HepG2 (cell line): Measurements from ENCODE around the gene PP2D1. TPM values are rescaled to one million over a fixed set of nuclear protein-coding genes. Genes with fewer than 3 reads are reported as not detected.

ENCODE experiments used
- CBX5 ChIP-seq: sonication (generic); formaldehyde crosslinking; IDR thresholded peaks from 2 replicates; pipeline ENCODE4 v1.4.0; 2020; ENCODE audit warnings: missing genetic modification reagents, borderline replicate concordance
- CCDC6 ChIP-seq: sonication (generic); formaldehyde crosslinking; IDR thresholded peaks from 2 replicates; pipeline ENCODE4 v1.8.1; 2022; ENCODE audit warnings: mild to moderate bottlenecking, missing genetic modification reagents, moderate library complexity
- GLI4 ChIP-seq: sonication (generic); formaldehyde crosslinking; IDR thresholded peaks from 2 replicates; pipeline ENCODE4 v1.5.1; 2020; ENCODE audit warnings: missing genetic modification reagents, mild to moderate bottlenecking, moderate library complexity, borderline replicate concordance
- MAZ ChIP-seq, 2 experiments: sonication (generic) in 1 of 2; formaldehyde crosslinking in 1 of 2; IDR thresholded peaks; 2 replicates each; pipeline versions ENCODE4 v1.5.0 to v1.6.1; 2012 to 2020; ENCODE audit warnings: low read depth in 2 of 2, mild to moderate bottlenecking in 2 of 2, borderline replicate concordance in 1 of 2, improper control_type of control experiment in 1 of 2, low read length in 1 of 2, missing genetic modification reagents in 1 of 2, moderate library complexity in 1 of 2
- SMAD9 ChIP-seq: sonication (generic); formaldehyde crosslinking; IDR thresholded peaks from 2 replicates; pipeline ENCODE4 v1.5.1; 2020; ENCODE audit warnings: mild to moderate bottlenecking, missing genetic modification reagents
- SP4 ChIP-seq: sonication (generic); formaldehyde crosslinking; IDR thresholded peaks from 2 replicates; pipeline ENCODE4 v1.8.1; 2023; ENCODE audit warnings: mild to moderate bottlenecking, missing genetic modification reagents
- TP53 ChIP-seq: sonication (generic); formaldehyde crosslinking; conservative IDR thresholded peaks from 2 replicates; pipeline ENCODE4 v1.4.0; 2020; ENCODE audit warnings: missing genetic modification reagents
- ZFX ChIP-seq: sonication (generic); formaldehyde crosslinking; IDR thresholded peaks from 2 replicates; pipeline ENCODE4 v1.4.0; 2020; ENCODE audit warnings: mild to moderate bottlenecking, low read depth, missing genetic modification reagents, moderate library complexity
- ZNF180 ChIP-seq: sonication (generic); formaldehyde crosslinking; IDR thresholded peaks from 2 replicates; pipeline ENCODE4 v1.4.0; 2020; ENCODE audit warnings: low read depth, missing genetic modification reagents, borderline replicate concordance
- ZNF572 ChIP-seq: sonication (generic); formaldehyde crosslinking; IDR thresholded peaks from 2 replicates; pipeline ENCODE4 v1.5.1; 2020; ENCODE audit warnings: mild to moderate bottlenecking, missing genetic modification reagents
- ZNF644 ChIP-seq: IDR thresholded peaks from 2 replicates; pipeline ENCODE4 v1.6.1; 2016; ENCODE audit warnings: low read depth
- ZNF652 ChIP-seq: IDR thresholded peaks from 2 replicates; pipeline ENCODE4 v1.6.1; 2016; ENCODE audit warnings: low read depth, borderline replicate concordance
- ZNF660 ChIP-seq: sonication (generic); formaldehyde crosslinking; IDR thresholded peaks from 2 replicates; pipeline ENCODE4 v1.5.1; 2020; ENCODE audit warnings: mild to moderate bottlenecking, low read depth, missing genetic modification reagents, borderline replicate concordance
- polyA plus RNA-seq, 8 experiments: library from polyadenylated mRNA; depleted of rRNA in 3 of 8; stranded (reverse) in 7 of 8; unstranded in 1 of 8; fragments of >200 nt; fragmentation: Illumina TruSeq in 4 of 8; extraction: Trizol in 4 of 8; gene quantifications; 2 replicates each; pipeline versions ENCODE4 v1.2.1 to v1.2.3, GENCODE V29; 2011 to 2016; ENCODE audit warnings: low read depth in 4 of 8, missing spikeins in 1 of 8, mixed read lengths in 1 of 8; ENCODE audit not compliant: insufficient read depth in 1 of 8
- total RNA-seq, 5 experiments: library from RNA; depleted of rRNA; stranded (reverse); fragments of >200 nt; fragmentation: Illumina TruSeq; extraction: Trizol; gene quantifications; 2 replicates each; pipeline ENCODE4 v1.2.3, GENCODE V29; 2016; ENCODE audit warnings: low read depth in 1 of 5
- TF ChIP-seq, protein P1 (sequence below), 2 experiments: fragments of 450-650 bp in 1 of 2; sonication (generic) in 1 of 2; formaldehyde crosslinking in 1 of 2; IDR thresholded peaks; 2 replicates each; pipeline versions ENCODE4 v1.6.1 to v1.8.0; 2016 to 2022; ENCODE audit warnings: antibody characterized with exemption in 1 of 2, mild to moderate bottlenecking in 1 of 2, missing genetic modification reagents in 1 of 2
- TF ChIP-seq, protein P2 (sequence below): sonication (generic); formaldehyde crosslinking; IDR thresholded peaks from 2 replicates; pipeline ENCODE4 v1.4.0; 2020; ENCODE audit warnings: missing genetic modification reagents
- TF ChIP-seq, protein P3 (sequence below): sonication (generic); formaldehyde crosslinking; conservative IDR thresholded peaks from 2 replicates; pipeline ENCODE4 v1.4.0; 2020; ENCODE audit warnings: missing genetic modification reagents
- TF ChIP-seq, protein P4 (sequence below): sonication (generic); formaldehyde crosslinking; IDR thresholded peaks from 2 replicates; pipeline ENCODE4 v1.8.1; 2023; ENCODE audit warnings: mild to moderate bottlenecking, missing genetic modification reagents, borderline replicate concordance

PP2D1 gene
- total and polyA plus RNA-seq, 2 of the 13 experiments (the other 11 are each of a cell fraction or from before 2014, with no cell fraction given): not detected

DNA sequence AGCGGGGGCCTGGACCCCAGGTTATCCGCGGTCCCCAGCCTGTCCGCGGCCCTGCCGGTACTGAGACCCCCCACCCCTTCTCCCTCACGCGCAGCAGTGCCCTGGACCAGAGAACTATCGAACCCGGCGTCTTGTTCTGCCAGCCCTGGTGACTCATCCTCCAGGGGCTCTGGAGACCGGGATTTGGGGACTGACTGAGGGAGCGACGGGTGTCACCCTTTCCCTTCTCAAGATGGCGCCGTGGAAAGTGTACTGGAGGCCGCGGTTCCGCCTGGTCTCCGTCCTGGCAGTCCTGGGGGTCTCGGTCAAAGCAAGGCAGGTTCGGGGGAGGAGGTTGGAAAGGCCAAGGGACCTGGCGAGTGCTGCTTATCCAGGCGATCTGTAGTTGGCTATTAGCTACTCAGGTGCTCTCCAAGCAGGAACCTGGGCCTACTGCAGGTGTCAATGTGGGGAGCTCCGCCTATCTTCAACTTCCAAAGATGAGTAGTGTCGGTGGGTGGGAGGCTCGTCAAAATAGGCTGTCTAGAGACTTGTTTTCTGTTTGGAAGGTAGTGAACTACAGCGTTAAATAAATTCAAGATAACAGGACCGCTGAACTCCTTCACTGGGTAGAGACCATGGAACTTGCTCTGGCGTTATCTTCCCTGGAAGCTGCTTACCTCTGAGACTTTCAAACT lies 64.4 kb downstream of the PP2D1 start (continued):
- TF ChIP-seq, protein P1, sequence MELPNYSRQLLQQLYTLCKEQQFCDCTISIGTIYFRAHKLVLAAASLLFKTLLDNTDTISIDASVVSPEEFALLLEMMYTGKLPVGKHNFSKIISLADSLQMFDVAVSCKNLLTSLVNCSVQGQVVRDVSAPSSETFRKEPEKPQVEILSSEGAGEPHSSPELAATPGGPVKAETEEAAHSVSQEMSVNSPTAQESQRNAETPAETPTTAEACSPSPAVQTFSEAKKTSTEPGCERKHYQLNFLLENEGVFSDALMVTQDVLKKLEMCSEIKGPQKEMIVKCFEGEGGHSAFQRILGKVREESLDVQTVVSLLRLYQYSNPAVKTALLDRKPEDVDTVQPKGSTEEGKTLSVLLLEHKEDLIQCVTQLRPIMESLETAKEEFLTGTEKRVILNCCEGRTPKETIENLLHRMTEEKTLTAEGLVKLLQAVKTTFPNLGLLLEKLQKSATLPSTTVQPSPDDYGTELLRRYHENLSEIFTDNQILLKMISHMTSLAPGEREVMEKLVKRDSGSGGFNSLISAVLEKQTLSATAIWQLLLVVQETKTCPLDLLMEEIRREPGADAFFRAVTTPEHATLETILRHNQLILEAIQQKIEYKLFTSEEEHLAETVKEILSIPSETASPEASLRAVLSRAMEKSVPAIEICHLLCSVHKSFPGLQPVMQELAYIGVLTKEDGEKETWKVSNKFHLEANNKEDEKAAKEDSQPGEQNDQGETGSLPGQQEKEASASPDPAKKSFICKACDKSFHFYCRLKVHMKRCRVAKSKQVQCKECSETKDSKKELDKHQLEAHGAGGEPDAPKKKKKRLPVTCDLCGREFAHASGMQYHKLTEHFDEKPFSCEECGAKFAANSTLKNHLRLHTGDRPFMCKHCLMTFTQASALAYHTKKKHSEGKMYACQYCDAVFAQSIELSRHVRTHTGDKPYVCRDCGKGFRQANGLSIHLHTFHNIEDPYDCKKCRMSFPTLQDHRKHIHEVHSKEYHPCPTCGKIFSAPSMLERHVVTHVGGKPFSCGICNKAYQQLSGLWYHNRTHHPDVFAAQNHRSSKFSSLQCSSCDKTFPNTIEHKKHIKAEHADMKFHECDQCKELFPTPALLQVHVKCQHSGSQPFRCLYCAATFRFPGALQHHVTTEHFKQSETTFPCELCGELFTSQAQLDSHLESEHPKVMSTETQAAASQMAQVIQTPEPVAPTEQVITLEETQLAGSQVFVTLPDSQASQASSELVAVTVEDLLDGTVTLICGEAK (IDR thresholded peaks at IDR 0.05): no peak
- TF ChIP-seq, protein P1 (CRISPR knock-in tag; IDR thresholded peaks at IDR 0.05): peak; percentile 71
- TF ChIP-seq, protein P2, sequence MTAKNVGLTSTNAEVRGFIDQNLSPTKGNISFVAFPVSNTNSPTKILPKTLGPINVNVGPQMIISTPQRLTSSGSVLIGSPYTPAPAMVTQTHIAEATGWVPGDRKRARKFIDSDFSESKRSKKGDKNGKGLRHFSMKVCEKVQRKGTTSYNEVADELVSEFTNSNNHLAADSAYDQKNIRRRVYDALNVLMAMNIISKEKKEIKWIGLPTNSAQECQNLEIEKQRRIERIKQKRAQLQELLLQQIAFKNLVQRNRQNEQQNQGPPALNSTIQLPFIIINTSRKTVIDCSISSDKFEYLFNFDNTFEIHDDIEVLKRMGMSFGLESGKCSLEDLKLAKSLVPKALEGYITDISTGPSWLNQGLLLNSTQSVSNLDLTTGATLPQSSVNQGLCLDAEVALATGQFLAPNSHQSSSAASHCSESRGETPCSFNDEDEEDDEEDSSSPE (CRISPR knock-in tag): no peak
- no peak for TF ChIP-seq CBX5 (CRISPR knock-in tag)
- 0 out of 2 replicates have a peak, but pooled peaks have one; percentile 66 for TF ChIP-seq SMAD9 (CRISPR knock-in tag)
- TF ChIP-seq, protein P3, sequence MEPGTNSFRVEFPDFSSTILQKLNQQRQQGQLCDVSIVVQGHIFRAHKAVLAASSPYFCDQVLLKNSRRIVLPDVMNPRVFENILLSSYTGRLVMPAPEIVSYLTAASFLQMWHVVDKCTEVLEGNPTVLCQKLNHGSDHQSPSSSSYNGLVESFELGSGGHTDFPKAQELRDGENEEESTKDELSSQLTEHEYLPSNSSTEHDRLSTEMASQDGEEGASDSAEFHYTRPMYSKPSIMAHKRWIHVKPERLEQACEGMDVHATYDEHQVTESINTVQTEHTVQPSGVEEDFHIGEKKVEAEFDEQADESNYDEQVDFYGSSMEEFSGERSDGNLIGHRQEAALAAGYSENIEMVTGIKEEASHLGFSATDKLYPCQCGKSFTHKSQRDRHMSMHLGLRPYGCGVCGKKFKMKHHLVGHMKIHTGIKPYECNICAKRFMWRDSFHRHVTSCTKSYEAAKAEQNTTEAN (CRISPR knock-in tag): no peak
- TF ChIP-seq TP53 (CRISPR knock-in tag): no peak
- TF ChIP-seq ZNF660 (CRISPR knock-in tag): no peak
- TF ChIP-seq ZNF572 (CRISPR knock-in tag): no peak
- no peak for TF ChIP-seq ZNF180 (CRISPR knock-in tag)
- peak; percentile 92 for TF ChIP-seq ZFX (CRISPR knock-in tag)
- TF ChIP-seq, protein P4, sequence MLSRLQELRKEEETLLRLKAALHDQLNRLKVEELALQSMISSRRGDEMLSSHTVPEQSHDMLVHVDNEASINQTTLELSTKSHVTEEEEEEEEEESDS (CRISPR knock-in tag): no peak
- 0 out of 2 replicates have a peak, but pooled peaks have one; percentile 12 for TF ChIP-seq ZNF644 (CRISPR knock-in tag)
- no peak for TF ChIP-seq CCDC6 (CRISPR knock-in tag)
- TF ChIP-seq SP4 (CRISPR knock-in tag): peak; percentile 31; the same call in 1 of the 2 replicates
- no peak for TF ChIP-seq MAZ (IDR thresholded peaks at IDR 0.05; ENCODE audit: borderline replicate concordance, low read depth, low read length)
- 0 out of 2 replicates have a peak, but pooled peaks have one; percentile 34 for TF ChIP-seq MAZ (CRISPR knock-in tag; IDR thresholded peaks at IDR 0.05; ENCODE audit: low read depth)
- TF ChIP-seq GLI4: peak; percentile 45; the same call in 1 of the 2 replicates
- TF ChIP-seq ZNF652 (CRISPR knock-in tag): no peak
